Measurements from ENCODE around the gene SLC25A43.
"Not testable (repeated sequence)": the region's sequence is repeated elsewhere in the genome, so short reads cannot be mapped to it uniquely, and the experiment has no call there.

Gene SLC25A43

GRCh38 chrX:119468551-119469312 is 69.6 kb downstream of the SLC25A43 start:
- DNase-seq (ENCODE audit: low read depth): no peak

- no peak for DNase-seq (ENCODE audit: low read depth)
Observed at GRCh38 chrX:119469313-119469635, 70.1 kb downstream of the SLC25A43 start.

- DNase-seq (ENCODE audit: low read depth): no peak
Observed at GRCh38 chrX:119474615-119475388, 75.7 kb downstream of the SLC25A43 start.

- no peak for DNase-seq (ENCODE audit: low read depth)
Observed at GRCh38 chrX:119475389-119476101, 76.4 kb downstream of the SLC25A43 start.

GRCh38 chrX:119477812-119478232 is 78.7 kb downstream of the SLC25A43 start:
- peak; percentile 32 for DNase-seq (ENCODE audit: low read depth)

GRCh38 chrX:119478504-119478903 is 79.4 kb downstream of the SLC25A43 start:
- no peak for DNase-seq (ENCODE audit: low read depth)

GRCh38 chrX:119479845-119480244 is 80.7 kb downstream of the SLC25A43 start:
- no peak for DNase-seq (ENCODE audit: low read depth)

GRCh38 chrX:119481323-119481801 is 82.2 kb downstream of the SLC25A43 start:
- no peak for DNase-seq (ENCODE audit: low read depth)

- no peak for DNase-seq (ENCODE audit: low read depth)
Observed at GRCh38 chrX:119482041-119482440, 82.9 kb downstream of the SLC25A43 start.

GRCh38 chrX:119482481-119483480 is 83.6 kb downstream of the SLC25A43 start:
- DNase-seq (ENCODE audit: low read depth): no peak

GRCh38 chrX:119486745-119487144 is 87.6 kb downstream of the SLC25A43 start:
- DNase-seq (ENCODE audit: low read depth): no peak

GRCh38 chrX:119487766-119488165 is 88.6 kb downstream of the SLC25A43 start:
- DNase-seq (ENCODE audit: low read depth): not testable (repeated sequence)

GRCh38 chrX:119488749-119489148 is 89.6 kb downstream of the SLC25A43 start:
- no peak for DNase-seq (ENCODE audit: low read depth)

GRCh38 chrX:119489212-119490074 is 90.3 kb downstream of the SLC25A43 start:
- DNase-seq (ENCODE audit: low read depth): no peak

GRCh38 chrX:119492463-119492862 is 93.3 kb downstream of the SLC25A43 start:
- no peak for DNase-seq (ENCODE audit: low read depth)

- not testable (repeated sequence) for DNase-seq (ENCODE audit: low read depth)
Observed at GRCh38 chrX:119493851-119494495, 94.8 kb downstream of the SLC25A43 start.

GRCh38 chrX:119495734-119496726 is 96.9 kb downstream of the SLC25A43 start:
- DNase-seq (ENCODE audit: low read depth): no peak

- DNase-seq (ENCODE audit: low read depth): no peak
Observed at GRCh38 chrX:119497185-119497584, 98.0 kb downstream of the SLC25A43 start.

Data from non-pigmented ciliary epithelial cell (primary cell).